Activated CD8-positive, alpha-beta memory T cell treated with anti-CD3 and anti-CD28 coated beads for 24 hours (primary cell): ENCODE data around the gene CNFN.

Experiments used
- DNase-seq: peaks from one replicate; pipeline ENCODE4 v3.0.0-alpha.2; 2020

The CNFN gene

DNA sequence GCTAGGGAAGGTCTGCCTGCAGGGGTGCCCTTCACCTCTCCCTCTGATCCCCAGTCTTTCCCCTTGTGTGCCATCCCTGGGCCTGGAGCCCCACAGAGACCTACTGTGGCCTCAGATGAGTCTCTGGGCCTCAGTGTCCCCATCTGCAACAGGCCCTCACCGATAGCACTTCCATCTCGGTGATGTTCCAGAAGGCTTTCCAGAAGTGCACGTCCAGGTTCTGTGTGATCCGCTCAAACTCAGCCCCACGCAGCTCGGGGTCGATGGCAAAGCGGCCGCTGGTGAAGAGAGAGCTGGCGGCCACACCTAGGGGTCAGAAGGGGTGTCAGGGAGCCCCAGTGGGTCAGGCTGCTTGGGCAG, 17.7 kb upstream of the CNFN start:
- no peak for DNase-seq

GRCh38 chr19:42407085-42407815, 17.2 kb upstream of the CNFN start:
- no peak for DNase-seq

DNA sequence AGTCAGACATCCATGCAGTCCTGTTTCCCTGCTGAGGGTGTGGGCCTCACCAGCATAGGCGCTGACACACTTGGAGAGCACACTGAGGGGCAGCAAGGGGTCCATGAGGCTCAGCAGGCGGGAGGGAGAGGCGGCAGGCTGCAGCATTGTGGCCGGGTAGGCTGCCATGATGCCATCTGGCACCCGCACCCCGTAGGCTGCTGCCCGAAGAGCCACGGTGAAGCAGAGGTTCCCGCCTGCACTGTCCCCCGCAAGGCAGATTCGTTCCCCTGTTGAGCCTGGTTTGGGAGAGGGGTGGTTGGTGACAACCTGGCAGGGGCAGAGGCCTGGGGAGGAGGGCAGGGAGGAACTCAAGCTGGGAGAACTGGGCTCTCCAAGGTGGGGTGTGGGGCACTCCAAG, 16.0 kb upstream of the CNFN start:
- no peak for DNase-seq

GRCh38 chr19:42403586-42403985, 13.5 kb upstream of the CNFN start:
- no peak for DNase-seq

- no peak for DNase-seq
Observed at GRCh38 chr19:42402376-42403116, 12.4 kb upstream of the CNFN start.

DNA sequence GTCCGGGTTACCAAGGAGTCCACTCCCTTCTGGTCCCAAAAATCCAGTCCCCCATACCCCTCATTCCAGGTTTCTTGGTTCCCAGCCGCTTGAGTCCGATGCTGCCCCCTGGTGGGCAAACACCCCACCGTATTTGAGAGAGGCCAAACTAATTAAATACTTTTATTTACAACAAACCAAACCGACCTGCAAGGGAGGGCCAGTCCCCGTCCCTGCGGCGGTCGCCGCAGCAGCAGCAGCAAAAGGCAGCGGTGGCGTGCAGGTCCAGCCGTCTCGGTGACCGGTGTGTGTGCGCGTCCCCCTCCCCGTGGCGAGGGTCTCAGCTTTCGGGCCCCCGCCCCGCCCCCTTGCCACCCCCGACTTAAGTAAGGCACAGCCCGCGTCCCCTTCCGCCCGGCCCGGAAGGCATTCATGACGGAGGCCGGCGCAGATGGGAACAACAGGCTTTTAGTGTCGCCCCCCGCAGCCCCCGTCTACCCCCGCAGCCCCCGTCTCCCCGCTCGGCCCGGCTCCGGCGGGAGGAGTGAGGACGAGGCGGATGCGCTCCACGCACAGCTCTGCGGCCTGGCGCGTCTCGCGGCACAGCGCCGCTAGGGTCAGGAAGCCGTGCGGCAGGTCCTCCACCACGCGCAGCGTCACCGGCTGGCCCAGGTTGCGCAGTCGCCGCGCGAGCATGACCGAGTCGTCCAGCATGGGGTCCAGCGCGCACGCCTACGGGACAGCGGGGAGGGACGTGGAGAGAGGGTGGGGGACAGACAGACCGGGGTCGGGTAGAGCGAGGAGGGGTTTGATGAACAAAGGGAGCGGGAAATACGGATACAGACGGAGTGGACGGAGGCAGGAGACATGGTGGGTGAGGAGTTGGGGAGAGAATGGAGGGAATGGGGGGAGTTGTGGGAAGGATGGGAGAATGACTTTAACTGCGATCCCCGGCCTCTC, 11.5 kb upstream of the CNFN start:
- DNase-seq, result peak; percentile 92

DNA sequence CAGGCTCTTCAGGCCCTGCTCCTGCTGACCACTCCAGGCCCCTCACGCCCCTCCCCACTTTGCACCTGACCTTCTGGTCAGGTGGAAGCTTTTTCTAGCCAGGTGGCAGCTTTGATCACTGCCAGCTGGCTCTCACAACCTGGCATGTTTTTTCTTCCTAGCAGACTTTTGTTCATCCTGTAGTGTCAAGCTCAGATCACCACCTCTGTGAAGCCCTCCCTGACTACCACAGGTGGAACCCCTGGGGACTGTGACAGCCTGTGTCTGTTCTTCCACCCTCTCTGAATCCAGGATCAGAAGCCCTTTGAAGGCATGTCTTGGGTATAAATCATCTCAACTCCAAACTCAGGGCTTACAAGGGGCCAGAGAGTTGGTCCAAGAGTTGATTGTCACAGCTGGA, 10.3 kb upstream of the CNFN start:
- DNase-seq, result no peak

DNA sequence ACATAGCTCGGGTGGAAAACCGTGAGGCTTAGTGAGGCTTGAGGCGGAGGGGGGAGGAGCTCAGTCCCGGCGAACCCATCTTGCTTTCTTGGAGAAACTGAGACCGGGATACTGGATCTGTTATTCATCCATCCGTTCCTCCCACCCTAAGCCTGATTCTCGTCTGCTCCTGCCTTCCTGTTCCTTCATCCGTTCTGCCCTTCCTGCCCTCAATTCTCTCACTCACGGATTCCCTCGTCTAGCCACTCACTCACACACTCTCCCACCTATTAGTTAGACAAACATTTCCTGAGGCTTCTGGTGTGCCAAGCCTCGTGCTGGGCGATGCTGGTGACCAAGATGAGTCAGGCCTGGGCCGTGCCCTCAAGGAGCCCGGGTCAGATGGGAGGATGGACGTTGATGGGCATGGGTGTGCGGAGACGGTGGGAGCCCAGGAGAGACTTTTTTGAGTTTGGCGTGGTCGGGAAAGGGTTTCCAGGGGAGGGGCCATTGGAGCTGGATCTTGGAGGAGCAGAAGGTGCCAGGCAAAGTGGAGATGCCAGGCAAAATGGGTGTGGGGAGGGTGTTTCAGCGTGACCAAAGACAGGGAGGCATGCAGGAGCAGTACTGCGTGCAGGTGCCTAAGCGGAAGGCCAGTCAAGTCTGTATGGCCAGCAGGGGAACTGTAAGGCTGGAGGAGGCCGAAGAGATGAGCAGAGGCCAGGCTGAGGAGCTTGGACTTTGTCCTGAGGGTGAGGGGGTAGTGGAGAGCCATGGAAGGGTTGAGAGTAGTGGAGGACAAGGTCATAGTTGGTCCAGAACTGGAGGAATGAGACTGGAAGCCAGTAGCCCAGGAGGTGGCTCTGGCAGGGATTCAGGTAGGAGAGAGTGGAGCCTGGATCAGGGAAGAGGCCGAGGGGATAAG, 7.4 kb upstream of the CNFN start:
- no peak for DNase-seq

DNA sequence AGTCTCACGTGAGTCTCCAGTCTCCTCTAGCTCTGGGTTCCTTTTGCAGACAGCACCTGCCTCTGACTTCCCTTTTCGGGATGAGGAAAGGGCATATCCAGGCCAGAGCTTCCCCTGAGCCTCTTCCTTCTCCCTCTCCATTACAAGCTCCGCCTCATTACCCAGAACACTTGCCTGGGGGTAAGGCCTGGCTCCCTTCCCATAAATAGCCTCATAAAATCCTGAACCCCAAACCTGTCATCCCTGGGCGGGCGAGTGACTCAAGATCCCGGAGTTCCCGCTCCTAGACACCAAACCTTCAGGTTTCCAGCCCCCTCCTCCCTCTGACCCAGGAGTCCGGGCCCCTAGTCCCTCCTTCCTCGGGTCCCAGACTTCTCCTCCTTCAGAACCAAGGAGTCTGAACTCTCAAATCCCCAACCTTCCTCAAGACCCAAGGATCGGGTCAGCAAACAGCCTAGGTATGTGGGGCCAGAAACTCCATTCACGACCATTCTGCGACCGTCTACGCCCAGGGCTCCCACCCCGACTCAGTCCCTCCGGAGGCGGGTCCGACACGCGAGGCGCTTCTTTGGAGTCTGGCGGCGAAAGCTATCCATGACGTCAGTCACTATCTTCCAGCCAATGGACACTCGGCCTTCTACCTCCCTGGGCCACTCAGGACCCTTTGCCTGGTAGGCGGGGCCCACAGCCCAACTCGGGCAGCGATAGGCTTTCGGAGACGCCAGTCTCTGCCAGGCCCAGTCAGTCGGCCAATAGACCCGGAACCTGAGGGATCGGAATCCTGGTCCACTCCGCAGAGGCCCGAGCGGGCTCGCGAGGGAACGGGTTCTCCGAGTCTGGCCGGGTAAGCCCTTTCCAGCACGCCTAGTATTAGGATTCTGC, 6.5 kb upstream of the CNFN start:
- DNase-seq, result peak; percentile 100

DNA sequence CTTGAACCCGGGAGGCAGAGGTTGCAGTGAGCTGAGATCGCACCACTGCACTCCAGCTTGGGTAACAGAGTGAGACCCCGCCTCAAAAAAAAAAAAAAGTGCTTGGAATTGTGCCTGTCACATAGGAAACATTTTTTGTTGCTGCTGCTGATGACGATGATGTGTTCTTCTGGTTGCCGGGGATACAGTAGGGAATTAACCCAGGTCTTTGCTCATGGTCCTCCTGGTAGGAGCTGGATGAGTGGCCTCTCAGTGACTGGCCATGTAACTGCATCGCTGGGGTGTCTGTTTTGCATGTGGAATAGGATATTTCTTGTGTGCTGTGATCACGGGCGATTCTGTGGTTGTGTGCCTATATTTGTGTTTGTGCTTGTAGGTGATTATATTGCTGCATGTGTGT, 4.7 kb upstream of the CNFN start:
- no peak for DNase-seq

DNA sequence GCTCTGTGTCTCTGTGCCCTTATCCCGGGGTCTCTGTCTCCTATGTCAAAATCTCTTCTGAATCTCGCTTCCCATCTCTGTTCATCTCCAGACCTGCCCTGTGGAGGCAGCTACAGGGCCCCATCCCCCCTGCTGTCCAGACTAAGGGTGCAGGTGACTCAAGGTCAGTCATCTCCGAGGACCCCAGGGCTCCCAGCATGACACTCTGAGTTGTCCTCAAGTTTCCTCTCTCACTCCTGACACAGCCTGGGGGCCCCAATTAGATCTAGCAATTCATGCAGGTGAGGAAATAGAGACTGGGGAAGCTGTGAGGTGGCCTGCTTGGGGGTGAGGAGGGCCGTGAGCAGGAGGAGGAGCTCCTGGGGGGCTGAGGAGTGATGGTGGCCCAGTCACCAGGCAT, 2.1 kb upstream of the CNFN start:
- DNase-seq, result no peak

DNA sequence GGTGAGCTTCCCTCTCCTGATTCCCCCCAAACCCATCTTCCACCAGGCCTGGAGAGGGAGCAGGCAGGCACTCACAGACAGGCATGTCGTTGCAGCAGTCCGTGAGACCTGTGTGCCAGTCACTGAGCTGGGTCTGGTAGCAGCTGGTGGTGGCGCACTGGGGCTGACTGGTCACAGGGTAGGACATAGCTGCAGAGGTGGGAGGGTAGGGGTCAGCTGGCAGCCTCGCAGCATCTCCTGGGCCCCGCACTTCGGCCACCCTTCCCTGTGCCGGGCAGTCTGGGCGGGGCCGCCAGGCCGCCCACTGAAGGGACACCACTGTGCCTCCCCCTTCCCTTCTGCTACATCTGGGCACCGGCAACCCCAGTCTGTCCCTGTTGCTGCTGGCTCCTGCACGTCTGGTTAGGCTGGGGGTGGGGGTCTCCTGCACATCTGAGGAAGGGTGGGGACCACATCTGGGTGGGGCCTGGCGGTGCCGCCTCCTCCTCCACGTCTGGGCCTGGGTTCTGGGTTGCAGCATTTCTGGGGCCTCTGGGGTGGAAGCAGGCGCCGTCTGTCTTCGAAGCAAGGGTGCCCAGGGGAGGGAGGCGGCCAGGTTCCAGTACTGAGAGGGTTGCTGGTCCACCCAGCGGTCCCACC, 1.1 kb downstream of the CNFN start:
- no peak for DNase-seq

- DNase-seq, result peak; percentile 88
Observed at GRCh38 chr19:42386974-42387707, 3.0 kb downstream of the CNFN start.

DNA sequence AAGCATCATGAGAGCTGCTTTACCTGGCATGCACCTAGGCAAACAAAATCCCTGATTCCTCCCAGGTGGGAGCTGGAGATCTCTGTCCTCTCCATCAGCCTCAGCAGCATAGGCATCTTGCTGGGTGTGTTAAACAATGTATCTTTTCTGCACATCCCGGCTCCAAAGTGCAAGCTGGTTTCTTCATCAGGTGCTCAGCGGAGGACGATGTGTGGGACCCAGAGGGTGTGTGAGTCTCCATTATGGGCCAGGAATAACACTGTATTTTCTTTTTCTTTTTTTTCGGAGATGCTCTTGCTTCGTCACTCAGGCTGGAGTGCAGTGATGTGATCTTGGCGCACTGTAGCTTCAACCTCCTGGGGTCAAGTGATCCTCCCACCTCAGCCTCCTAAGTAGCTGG, 9.9 kb downstream of the CNFN start:
- no peak for DNase-seq

DNA sequence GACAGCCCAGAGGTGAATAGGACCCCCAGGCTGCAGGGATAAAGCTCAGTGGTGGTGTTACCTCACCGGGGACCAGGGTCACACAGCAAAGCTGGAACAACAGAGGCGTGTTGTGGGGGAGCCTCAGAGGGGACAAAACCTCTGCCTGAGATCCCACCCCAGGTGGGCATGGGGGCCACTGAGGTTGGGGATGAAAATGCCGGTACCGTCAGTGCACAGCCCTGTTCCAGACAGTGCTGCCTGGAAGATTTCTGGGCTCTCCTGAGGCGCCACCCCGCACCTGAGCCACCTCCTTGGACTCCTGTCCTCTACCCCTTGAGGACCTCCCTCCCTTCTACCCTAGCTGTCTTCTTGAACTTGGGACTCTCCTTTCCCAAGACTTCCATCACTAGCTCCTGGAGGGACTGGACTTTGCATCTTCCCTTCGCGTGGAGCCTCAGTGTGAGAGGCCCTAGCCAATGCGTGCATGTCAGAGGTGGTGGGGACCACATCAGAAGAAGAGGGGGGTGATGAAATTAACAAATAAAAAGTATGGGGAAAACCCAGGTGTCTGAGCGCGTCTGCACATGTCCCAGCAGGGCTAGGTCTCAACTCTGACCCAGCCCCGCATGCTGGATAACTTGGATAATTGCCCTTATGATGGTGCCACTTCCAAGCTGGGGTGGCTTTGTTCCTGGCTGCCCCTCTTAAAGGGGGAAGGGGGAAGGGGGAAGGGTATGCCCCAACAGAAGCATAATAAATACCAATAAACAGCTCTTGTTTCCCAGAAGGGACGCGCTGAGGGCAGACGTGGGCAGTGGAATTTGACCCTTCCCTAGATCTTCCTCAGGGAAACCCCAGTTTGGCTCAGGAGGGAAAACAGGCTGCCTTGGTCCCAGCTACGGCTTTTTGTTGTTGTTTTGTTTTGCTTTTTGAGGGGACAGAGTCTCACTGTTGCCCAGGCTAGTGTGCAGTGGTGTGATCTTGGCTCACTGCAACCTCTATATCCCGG, 11.6 kb downstream of the CNFN start:
- no peak for DNase-seq

DNA sequence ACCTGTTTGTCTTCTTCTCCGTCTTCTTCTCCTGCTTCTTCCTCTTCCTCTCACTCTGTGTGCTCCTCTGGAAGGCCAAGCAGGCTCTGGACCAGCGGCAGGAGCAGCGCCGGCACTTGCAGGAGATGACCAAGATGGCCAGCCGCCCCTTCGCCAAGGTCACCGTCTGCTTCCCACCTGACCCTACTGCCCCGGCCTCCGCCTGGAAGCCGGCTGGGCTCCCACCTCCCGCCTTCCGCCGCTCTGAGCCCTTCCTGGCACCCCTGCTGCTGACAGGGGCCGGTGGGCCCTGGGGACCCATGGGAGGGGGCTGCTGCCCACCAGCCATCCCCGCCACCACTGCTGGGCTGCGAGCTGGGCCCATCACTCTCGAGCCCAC, 13.9 kb downstream of the CNFN start:
- no peak for DNase-seq

- DNase-seq, result no peak
Observed at GRCh38 chr19:42375415-42376176, 14.5 kb downstream of the CNFN start.

DNA sequence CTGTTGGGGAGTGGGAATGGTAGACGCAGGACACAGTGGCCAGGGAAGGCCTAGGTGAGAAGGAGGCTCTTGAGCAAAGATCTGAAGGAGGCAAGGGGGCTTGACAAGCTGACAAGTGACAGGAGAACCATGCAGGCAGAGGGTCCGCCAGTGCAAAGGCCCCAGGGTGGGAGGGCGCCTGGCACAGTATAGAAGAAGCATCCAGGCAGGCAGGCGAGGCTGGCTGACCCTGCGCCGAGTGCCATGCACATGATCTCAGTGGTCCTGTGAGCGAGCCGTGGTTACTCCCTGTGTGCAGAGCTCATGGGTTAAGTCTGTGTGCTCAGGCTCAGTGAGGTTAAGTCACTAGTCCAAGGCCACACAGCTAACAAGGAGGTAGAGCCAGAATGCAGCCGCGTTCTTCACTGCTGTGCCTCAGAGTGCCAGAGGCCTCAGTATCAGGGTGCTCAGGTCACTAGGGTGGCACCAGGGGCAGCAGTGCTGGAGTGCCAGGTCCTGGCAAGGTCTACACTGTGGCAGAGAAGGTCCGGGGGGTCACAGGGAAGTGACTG, 15.2 kb downstream of the CNFN start:
- no peak for DNase-seq
